Measurements from ENCODE around the gene ACSL3. TPM values are rescaled to one million over a fixed set of nuclear protein-coding genes. Genes with fewer than 3 reads are reported as not detected.

The ACSL3 gene
- total RNA-seq (2021): 78.4 to 100 TPM (median 82.2 TPM) in 3 replicates
- percentile 89 among the genes with signal in this experiment for Bru-seq, nascent RNA
- long read RNA-seq, experiment 1, full-length matches to known transcripts: 380 of 480 reads
- long read RNA-seq, experiment 1, partial matches to known transcripts: 39 of 480 reads
- long read RNA-seq, experiment 1, other reads (novel, unspliced or antisense): 61 of 480 reads
- long read RNA-seq, experiment 2, full-length matches to known transcripts: 38 of 97 reads
- long read RNA-seq, experiment 2, partial matches to known transcripts: 22 of 97 reads
- long read RNA-seq, experiment 2, other reads (novel, unspliced or antisense): 37 of 97 reads
- long read RNA-seq, experiment 3, full-length matches to known transcripts: 4 of 17 reads
- long read RNA-seq, experiment 3, partial matches to known transcripts: 10 of 17 reads
- long read RNA-seq, experiment 3, other reads (novel, unspliced or antisense): 3 of 17 reads

GRCh38 chr2:222860740-222861410 lies at the start of gene ACSL3:
TSS of gene ACSL3 (plus strand) at chr2:222861036. CDS start at chr2:222908773, 47,737 bp downstream.
- no peaks in the 10 kb centered on the region for H3K27me3 Mint-ChIP-seq (ENCODE audit: low read depth)
- peak; percentile 95 for ATAC-seq
- ChIA-PET CTCF (interaction anchor here (0.8 to 1.5 kb wide), 4 partner anchors 42 to 154 kb away, joined by 4 to 6 read pairs (median 4); no protein-coding TSS in a partner anchor), POLR2A (interaction anchor here (0.6 to 1.1 kb wide), 3 partner anchors 16 to 168 kb away, joined by 3 to 6 read pairs (median 3); no protein-coding TSS in a partner anchor)
- peak within 1 kb of the TSS; percentile 98 for H3K27ac Mint-ChIP-seq
- H3K36me3 Mint-ChIP-seq: peaks cover 3% of the 10 kb centered on the region; the same call in 1 of the 2 replicates
- peak; percentile 98 for DNase-seq (ENCODE audit: low spot score)
- H3K4me3 Mint-ChIP-seq: peak within 1 kb of the TSS; percentile 64
- no peaks in the 10 kb centered on the region for H3K9me3 Mint-ChIP-seq
- peaks cover 8% of the 10 kb centered on the region for H3K4me1 Mint-ChIP-seq
- TF ChIP-seq AFF4 (CRISPR knock-in tag; IDR thresholded peaks at IDR 0.05; ENCODE audit: borderline replicate concordance): peak; percentile 90; the same call in 1 of the 2 replicates
- 0 out of 2 replicates have a peak, but pooled peaks have one; percentile 58 for TF ChIP-seq ESRRA (CRISPR knock-in tag; IDR thresholded peaks at IDR 0.05; ENCODE audit: borderline replicate concordance)
- TF ChIP-seq GTF2I (CRISPR knock-in tag; conservative IDR thresholded peaks at IDR 0.05): no peak
- peak; percentile 92 for TF ChIP-seq SMAD3 (CRISPR knock-in tag; IDR thresholded peaks at IDR 0.05; ENCODE audit: borderline replicate concordance)
- no peak for TF ChIP-seq E2F1 (CRISPR knock-in tag; IDR thresholded peaks at IDR 0.05)
- no peak for TF ChIP-seq ZNF532 (CRISPR knock-in tag; IDR thresholded peaks at IDR 0.05; ENCODE audit: borderline replicate concordance)
- peak; percentile 25; the same call in 1 of the 2 replicates for TF ChIP-seq NFE2L1 (CRISPR knock-in tag; IDR thresholded peaks at IDR 0.05)
- no peak for TF ChIP-seq ZNF263 (CRISPR knock-in tag; IDR thresholded peaks at IDR 0.05; ENCODE audit: low read depth)
- peak; percentile 80; the same call in 1 of the 2 replicates for TF ChIP-seq E2F5 (CRISPR knock-in tag; IDR thresholded peaks at IDR 0.05)
- TF ChIP-seq NFYB (CRISPR knock-in tag; conservative IDR thresholded peaks at IDR 0.05; ENCODE audit: low read depth): peak; percentile 76
- peak; percentile 60; the same call in 1 of the 2 replicates for TF ChIP-seq IRF1 (CRISPR knock-in tag; IDR thresholded peaks at IDR 0.05)
- TF ChIP-seq ELF4 (CRISPR knock-in tag; IDR thresholded peaks at IDR 0.05; ENCODE audit: low read depth): no peak; the same call in 1 of the 2 replicates
- no peak for TF ChIP-seq IRF2 (CRISPR knock-in tag; IDR thresholded peaks at IDR 0.05; ENCODE audit: borderline replicate concordance, low read depth)
- no peak for TF ChIP-seq MXD4 (CRISPR knock-in tag; IDR thresholded peaks at IDR 0.05; ENCODE audit: borderline replicate concordance)
- TF ChIP-seq OVOL2 (CRISPR knock-in tag; IDR thresholded peaks at IDR 0.05; ENCODE audit: borderline replicate concordance): no peak
- no peak for TF ChIP-seq AR (CRISPR knock-in tag; IDR thresholded peaks at IDR 0.05)
- peak; percentile 96 for TF ChIP-seq ZNF232 (CRISPR knock-in tag; IDR thresholded peaks at IDR 0.05)
- TF ChIP-seq PREB (CRISPR knock-in tag; IDR thresholded peaks at IDR 0.05; ENCODE audit: borderline replicate concordance): no peak
- peak; percentile 86; the same call in 1 of the 2 replicates for TF ChIP-seq ZBTB21 (CRISPR knock-in tag; IDR thresholded peaks at IDR 0.05; ENCODE audit: borderline replicate concordance)

Measured in WTC11 (cell line).